HG03575 (cell line): ENCODE results near the gene NGFR.

Source experiments
- ATAC-seq: cut with Tn5 transposase; IDR thresholded peaks from one replicate; pipeline ENCODE4 v1.9.1; 2021; ENCODE audit not compliant: unreplicated experiment, insufficient number of reproducible peaks, low FRiP score; ENCODE audit errors: extremely low read depth

Gene NGFR

DNA sequence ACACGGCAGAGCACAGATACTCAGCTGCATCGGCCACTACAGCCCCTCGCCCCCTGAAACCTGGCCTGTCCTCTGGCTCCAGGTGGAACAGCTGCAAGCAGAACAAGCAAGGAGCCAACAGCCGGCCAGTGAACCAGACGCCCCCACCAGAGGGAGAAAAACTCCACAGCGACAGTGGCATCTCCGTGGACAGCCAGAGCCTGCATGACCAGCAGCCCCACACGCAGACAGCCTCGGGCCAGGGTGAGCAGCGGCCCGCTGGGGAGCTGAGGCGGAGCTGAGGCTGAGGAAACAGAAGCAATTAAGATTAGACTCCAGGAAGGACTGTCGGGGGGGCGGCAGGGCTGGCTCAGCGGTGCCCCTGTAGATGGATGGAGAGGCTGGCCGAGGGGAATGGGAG is 16.7 kb downstream of the NGFR start:
- ATAC-seq, result no peak

DNA sequence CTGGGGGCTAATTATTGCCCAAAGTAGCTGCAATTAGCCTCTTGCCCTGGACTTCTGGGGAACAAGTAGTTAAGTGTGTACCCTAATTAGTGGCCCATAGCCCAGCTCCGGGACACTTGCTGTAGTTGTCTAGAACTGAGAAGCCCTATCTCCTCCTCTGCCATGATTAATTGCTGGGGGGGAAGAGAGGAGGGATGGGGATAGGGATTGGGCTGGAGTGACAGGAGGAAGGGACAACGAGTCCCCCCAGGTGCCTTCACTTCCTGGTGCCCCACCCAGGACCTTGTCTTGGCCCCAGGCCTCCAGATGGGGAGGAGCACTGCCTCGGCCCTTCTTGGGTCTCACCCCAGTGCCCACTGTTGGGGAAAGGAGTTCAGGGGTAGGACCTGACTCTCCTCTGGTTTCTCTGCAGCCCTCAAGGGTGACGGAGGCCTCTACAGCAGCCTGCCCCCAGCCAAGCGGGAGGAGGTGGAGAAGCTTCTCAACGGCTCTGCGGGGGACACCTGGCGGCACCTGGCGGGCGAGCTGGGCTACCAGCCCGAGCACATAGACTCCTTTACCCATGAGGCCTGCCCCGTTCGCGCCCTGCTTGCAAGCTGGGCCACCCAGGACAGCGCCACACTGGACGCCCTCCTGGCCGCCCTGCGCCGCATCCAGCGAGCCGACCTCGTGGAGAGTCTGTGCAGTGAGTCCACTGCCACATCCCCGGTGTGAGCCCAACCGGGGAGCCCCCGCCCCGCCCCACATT is 17.4 kb downstream of the NGFR start:
- no peak for ATAC-seq

DNA sequence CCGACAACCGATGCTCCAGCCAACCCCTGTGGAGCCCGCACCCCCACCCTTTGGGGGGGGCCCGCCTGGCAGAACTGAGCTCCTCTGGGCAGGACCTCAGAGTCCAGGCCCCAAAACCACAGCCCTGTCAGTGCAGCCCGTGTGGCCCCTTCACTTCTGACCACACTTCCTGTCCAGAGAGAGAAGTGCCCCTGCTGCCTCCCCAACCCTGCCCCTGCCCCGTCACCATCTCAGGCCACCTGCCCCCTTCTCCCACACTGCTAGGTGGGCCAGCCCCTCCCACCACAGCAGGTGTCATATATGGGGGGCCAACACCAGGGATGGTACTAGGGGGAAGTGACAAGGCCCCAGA is 17.9 kb downstream of the NGFR start:
- ATAC-seq, result no peak

DNA sequence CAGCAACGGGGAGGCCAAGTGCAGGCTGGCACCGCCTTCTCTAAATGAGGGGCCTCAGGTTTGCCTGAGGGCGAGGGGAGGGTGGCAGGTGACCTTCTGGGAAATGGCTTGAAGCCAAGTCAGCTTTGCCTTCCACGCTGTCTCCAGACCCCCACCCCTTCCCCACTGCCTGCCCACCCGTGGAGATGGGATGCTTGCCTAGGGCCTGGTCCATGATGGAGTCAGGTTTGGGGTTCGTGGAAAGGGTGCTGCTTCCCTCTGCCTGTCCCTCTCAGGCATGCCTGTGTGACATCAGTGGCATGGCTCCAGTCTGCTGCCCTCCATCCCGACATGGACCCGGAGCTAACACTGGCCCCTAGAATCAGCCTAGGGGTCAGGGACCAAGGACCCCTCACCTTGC is 18.5 kb downstream of the NGFR start:
- ATAC-seq, result no peak

DNA sequence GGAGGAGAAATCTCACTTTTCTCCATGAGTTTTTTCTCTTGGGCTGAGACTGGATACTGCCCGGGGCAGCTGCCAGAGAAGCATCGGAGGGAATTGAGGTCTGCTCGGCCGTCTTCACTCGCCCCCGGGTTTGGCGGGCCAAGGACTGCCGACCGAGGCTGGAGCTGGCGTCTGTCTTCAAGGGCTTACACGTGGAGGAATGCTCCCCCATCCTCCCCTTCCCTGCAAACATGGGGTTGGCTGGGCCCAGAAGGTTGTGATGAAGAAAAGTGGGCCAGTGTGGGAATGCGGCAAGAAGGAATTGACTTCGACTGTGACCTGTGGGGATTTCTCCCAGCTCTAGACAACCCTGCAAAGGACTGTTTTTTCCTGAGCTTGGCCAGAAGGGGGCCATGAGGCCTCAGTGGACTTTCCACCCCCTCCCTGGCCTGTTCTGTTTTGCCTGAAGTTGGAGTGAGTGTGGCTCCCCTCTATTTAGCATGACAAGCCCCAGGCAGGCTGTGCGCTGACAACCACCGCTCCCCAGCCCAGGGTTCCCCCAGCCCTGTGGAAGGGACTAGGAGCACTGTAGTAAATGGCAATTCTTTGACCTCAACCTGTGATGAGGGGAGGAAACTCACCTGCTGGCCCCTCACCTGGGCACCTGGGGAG is 19.1 kb downstream of the NGFR start:
- no peak for ATAC-seq

DNA sequence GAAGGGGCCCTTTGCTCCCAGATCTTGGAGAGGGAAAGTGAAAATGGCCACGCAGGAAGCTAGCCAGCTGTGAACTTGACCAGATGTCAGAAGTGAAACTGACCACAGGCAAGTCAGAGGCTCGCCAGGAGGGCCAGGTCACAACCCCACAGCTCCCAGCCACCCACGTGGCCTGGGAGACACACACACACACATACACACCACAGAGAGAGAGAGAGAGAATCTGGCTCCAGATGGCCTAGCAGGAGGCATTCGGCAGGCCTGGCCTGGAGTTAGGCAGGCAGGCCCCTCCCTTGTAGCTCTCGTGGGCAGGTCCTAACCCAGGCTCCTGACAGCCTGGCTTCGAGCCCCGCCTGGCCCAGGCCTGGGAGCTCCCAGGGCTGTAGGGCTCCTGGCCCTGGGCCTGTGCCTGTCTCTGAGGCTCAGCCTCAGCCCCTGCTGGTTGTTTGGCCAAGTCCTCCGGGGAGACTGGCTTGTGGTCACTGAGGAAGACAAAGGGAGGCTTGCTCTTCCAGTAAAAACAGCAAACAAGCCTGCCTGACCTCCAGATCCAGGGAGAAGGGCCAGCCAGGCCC is 20.2 kb downstream of the NGFR start:
- ATAC-seq, result no peak

DNA sequence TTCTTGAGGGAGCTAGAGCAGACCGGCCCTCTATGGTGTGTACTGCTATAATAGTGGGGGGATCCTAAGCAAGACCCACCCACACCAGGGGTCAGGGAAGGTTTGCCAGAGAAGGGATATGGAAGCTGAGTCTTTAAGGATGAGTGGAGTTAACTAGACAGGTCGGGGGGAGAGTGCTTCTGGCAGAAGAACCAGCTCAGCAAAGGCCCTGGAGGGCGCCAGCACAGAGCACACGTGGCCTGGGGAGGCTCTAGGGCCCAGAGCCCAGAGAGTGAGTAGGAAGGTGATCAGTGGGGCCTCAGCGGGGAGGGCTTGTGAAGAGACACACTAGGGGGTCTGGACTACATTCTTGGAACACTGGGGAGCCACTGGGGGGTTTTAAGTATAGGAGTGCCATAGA is 21.1 kb downstream of the NGFR start:
- no peak for ATAC-seq

DNA sequence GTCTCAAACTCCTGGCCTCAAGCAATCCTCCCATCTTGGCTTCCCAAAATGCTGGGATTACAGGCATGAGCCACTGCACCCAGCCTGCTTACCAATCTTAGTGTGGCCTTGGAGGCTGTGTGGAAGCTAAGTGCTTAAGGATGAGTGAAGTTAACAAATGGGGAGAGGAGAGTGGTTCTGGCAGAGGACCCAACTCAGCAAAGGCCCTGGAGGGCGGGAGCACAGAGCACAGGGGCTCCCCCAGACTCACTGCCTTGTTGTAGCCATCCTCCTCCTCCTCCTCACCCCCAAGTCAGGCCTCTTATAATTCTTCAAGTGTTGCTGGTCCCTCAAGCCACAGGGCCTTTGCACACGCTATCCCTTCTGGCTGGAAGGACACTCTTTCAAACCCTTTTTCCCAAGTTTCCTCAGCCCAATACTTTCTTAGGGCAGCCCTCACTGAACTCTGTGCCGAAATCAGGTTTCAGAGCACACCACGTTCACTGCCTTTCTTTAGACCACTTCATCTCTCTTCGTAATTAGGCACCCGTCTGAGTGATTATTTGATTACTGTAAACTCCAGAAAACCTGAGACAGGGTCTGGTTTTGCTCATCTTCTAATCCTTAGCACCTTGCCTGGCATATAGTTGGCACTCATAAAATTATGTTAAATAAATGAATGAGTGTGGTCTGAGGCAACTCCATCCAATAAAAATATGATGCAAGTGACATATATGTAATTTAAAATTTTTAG is 23.4 kb downstream of the NGFR start:
- ATAC-seq, result no peak

DNA sequence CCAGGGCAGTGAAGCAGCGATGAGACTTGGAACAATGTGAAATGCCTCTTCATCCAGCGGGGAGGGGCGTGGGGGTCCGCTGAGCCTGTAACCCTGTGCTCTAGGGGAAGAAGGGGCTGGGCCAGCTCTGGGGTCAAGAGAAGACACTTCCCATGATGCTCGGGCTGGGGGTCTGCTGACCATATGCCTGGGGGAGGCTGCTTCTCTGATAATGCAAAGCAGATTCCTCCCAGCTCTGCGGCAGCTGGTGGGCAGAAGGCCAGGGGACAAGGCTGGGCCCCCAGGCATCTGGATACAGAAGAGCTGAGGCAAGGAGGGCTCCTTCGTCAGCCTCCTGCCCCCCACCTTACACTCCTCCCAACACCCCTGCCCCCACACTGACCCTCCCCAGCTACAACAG is 24.7 kb downstream of the NGFR start:
- no peak for ATAC-seq

DNA sequence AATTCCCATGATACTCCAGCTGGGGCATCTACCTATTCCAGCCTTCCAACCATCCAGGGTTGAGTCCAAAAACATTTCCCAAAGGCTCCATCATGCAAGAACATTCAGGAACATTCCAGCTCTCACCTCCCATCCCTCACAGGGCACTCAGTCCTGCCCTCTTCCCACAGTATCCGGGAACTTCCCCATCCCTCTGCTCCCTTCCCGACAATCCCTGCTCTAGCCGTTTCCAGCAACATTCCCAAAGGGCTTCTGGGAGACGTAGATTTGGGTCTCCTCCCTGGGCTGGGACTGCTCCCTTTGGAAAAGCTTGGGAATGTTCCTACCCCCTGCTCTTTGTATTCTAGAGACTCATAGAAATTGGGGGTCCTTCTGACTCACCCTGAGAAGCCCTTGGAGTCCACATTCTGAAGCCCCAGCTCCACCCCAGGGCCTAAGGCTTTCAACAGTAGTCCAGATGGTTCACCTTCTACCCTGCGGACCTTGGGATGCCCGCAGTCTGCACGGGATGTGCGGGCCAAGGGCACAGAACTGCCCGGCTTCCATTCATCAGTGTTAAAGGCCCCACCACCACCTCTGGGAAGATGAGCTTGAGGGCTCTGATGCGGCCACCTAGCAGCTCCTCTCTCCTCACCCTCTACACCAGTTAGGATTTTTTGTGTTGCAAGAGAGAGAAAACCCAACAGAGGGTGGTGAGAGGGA is 25.4 kb downstream of the NGFR start:
- ATAC-seq, result no peak

DNA sequence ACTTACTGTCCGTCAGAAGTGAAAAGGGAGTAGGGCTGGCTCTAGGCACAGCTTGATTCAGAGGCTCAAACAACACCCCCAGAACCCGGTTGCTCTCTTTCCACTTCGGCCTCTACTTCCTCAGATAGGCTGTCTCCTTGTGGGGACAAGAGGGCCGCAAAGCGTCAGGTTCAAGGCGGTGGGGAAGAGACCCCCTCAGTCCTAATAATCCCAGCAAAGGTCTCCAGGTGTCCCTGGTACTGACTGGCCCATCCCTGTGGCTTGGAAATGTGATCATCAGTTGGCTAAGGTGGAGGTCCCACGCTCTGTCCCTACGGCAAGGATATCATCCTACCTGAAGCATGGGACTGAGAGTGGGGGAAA is 26.0 kb downstream of the NGFR start:
- no peak for ATAC-seq

DNA sequence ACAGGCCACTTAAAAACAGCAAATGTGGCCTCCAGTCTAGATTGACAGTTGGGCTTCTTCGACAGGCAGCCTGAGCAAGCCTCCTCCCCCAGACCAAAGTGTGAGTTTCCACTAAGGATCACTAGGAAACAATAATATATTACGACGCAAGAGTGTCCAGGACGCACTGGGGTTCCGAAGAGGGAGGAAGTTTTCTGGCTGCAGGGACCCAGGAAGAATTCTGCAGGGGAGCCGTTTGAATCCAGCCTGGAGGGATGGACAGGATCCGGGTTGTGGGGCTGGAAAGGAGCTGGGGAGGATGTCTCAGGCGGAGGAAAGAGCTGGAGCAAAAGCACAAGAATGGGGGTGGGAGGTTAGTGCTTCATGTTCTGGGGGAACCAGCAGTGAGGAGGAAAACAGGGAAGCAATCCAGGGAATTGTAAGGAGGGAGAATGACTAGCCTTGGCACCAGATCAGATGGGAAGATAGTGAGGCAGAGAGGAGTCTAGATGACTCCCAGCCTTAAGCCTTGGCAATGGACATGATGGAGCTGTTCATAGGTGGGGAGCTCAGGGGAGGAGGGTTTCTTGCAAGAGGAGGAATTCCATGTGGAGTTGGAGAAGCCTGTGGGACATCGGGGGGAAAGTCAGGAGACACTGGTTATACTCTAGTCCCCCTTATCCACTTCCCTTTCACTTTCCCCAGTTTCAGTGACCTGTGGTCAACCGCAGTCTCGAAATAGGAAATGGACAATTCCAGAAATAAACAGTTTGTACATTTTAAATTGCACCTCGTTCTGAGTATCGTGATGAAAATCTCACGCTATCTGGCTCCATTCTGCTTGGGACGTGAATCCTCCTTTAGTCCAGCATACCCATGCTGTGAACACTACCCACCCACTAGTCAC is 26.6 kb downstream of the NGFR start:
- ATAC-seq, result no peak

DNA sequence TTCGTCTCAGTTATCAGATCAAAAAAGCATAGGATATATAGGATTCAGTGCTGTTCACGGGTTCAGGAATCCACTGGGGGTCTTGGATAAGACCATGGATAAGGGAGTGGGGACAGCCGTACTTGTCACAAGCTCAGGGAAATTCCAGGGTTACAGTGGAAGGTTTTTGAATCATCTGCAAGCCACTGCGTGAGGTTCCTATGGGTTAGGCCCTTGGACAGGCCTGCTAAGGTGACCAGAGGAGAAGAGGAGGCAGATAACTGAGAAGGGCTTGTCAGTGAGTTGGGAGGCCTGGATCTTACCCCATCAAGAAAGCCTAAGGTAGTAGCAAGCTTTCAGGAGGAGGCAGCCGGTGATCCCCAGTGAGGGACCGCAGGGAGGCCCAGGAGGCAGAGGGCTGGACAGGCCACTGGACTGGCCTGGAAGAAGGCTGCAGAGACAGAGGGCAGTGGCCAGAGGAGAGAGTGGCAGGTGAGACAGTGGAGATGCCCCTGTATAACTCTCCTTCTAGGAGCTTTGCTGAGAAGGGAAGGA is 27.3 kb downstream of the NGFR start:
- no peak for ATAC-seq

DNA sequence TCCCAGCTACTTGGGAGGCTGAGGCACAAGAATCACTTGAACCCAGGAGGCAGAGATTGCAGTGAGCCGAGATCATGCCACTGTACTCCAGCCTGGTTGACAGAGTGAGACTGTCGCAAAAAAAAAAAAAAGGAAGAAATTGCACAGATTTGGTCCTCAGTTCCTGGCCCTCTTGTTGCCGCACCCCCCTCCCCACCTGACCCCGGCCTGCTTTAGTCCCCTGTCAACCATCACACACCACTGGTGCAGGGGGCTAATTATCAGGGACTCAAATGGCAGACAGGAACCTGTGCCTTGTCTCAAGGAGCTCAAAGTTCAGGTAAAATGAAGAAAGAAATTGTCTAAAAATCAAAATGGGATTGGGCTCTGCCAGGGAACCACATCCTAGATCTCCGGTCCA is 28.1 kb downstream of the NGFR start:
- no peak for ATAC-seq

DNA sequence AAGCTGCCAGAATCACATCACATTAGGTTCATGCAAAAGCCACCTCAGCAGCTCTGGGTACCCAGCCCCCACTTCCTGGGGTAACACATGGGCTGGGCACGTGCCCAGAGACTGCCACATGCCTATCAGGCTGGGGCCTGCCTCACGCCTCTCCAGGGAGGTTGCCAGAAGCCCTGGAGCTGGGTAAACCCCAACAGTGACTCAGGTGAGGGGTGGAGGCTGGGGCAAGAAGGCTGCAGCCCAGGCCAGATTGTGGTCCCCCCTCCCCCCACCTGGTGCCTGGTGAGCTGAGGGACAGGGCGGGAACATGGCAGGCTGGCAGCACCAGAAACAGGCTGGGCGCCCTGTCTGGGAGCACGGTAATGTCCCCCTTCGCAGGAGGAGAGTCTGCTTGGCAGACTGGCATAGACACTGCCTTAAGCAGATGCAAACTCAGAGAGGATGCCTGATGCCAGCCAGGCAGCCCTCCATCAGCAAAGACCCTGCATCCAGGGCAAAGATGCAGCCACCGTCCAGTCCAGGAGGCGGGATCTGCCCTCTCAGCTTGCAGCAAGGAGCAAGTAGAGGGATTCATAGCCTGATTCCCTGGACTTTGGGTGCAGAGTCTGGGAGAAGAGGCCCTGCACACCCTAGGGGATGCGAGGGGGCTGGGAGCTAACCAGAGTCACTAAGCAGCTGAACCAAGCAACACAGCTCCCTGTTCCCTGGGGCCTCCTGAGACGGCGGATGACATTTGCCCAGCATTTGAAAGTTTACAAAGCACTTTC is 28.8 kb downstream of the NGFR start:
- no peak for ATAC-seq

DNA sequence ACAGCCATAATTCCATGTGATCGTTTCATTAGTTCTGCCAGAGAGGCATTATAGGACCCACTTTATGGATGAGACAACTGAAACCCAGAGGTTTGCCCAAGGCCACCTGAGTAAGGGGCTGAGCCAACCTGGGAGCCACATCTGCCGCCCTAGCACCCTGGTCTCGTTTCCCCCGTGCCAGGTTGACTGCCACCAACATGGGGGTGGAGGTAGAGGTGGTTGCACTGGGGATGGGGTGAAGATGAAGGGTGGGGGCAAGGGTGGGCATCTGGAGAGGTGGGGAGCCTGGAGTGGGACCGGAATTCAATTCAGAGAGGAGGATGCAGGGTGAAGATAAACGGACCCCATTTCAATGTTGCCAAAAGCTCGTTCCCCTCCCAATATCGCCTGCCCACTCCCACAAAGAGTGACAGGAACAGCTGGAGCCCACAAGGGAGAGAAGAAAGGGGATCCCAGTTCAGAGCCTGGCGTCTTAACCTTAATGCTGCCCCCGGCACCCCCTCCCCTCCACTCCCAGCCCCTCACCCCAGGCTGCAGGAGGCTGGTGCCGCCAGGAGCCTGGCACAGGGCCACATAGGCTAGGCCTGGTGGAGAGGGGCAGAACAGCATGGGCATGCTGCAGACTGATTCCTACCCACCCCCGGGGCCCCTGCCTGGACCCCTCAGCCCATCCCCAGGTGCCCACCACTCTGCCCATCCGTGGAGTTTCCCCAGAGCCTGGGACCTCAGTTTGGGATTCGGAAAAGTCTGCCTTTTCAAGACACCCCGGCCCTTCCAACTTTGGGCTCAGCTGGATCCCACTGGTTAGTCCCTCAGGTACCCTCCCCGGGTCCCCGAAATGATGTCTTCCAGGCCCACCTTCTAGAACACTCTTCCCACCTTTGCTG is 29.6 kb downstream of the NGFR start:
- no peak for ATAC-seq
